Esophagus squamous epithelium (tissue), 4 donors: ENCODE data around the gene HHATL.

ENCODE experiments used
- CTCF ChIP-seq, 6 experiments: fragments of 450-650 bp in 4 of 6; fragments of 200-600 bp in 2 of 6; sonication (generic) in 2 of 6; IDR thresholded peaks; one replicate each; pipeline ENCODE4 v1.5.1; 2016 to 2019; ENCODE audit warnings: antibody characterized with exemption in 6 of 6, mild to moderate bottlenecking in 4 of 6, moderate library complexity in 4 of 6
- POLR2A ChIP-seq, 4 donors: fragments of 450-650 bp; IDR thresholded peaks; one replicate each; pipeline ENCODE4 v1.6.1; 2017; ENCODE audit warnings: antibody characterized with exemption in 4 of 4, mild to moderate bottlenecking in 4 of 4, moderate library complexity in 3 of 4

- TF ChIP-seq CTCF (IDR thresholded peaks at IDR 0.05) (no peak), POLR2A (IDR thresholded peaks at IDR 0.05) (no peak)
Measured at GRCh38 chr3:42702066-42702951, at the start of gene HHATL.
